GM18517 (cell line): ENCODE measurements around the gene FOXP3.
"Not testable (repeated sequence)": the region's sequence is repeated elsewhere in the genome, so short reads cannot be mapped to it uniquely, and the experiment has no call there.

Experiments
- ATAC-seq: cut with Tn5 transposase; IDR thresholded peaks from one replicate; pipeline ENCODE4 v1.9.1; 2021; ENCODE audit warnings: mild to moderate bottlenecking, moderate library complexity; ENCODE audit not compliant: unreplicated experiment

FOXP3 gene, protein sequence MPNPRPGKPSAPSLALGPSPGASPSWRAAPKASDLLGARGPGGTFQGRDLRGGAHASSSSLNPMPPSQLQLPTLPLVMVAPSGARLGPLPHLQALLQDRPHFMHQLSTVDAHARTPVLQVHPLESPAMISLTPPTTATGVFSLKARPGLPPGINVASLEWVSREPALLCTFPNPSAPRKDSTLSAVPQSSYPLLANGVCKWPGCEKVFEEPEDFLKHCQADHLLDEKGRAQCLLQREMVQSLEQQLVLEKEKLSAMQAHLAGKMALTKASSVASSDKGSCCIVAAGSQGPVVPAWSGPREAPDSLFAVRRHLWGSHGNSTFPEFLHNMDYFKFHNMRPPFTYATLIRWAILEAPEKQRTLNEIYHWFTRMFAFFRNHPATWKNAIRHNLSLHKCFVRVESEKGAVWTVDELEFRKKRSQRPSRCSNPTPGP

DNA sequence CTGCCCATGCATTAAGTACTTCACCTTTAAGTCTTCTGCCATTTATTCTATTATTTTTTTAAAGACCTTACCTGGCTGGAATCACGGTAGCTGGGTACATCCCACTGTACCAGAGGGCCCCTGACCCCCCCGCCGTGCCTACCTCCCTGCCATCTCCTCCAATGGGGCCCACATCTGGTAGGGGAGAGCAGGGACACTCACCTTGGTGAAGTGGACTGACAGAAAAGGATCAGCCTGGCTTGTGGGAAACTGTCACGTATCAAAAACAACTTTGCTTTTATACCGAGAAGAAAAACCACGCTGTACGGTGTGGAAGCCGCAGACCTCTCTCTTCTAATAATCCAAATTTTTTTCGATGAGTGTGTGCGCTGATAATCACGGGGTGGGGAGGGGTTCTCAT lies at the start of gene FOXP3:
Gene FOXP3, minus strand, starts transcription at position 251 of the 400 bp plus-strand sequence. CDS start 6,205 bp downstream, outside the sequence.
- ATAC-seq = no peak

DNA sequence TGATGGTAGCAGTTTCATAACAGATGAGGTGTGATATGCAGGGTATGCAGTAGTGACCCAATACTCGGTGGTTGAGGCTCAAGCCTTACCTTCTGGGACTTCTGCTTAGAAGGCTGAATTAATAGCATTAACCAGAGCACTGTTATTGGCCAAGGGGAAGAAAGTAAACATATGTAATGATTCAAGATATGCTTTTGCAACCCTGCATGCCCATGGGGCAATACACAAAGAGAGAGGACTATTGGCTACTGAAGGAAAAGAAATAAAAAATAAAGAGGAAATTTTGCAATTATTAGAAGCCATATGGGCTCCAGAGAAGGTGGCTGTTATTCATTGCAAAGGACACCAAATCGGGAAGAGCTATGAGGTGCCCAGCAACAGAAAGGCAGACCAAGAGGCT lies 47.7 kb upstream of the FOXP3 start:
- ATAC-seq = no peak

DNA sequence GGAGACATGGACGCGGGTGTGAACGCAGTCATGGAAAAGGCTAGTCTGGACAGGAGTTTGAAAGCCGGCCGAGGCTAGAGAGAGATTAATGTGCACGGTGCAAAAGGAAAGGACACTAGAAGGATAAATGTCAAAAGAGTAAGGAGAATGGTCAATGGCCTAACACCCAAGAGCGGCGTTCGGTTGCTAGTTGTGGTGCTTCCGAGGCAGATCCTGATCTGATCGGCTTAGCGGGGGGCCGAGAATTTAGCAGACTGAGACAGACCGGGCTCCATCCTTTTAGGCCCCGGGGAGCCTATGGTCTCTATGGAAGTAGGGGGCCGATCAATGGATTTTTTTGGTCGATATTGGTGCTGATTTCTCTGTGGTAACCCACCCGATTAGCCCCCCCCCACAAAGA lies 45.9 kb upstream of the FOXP3 start:
- no peak for ATAC-seq

DNA sequence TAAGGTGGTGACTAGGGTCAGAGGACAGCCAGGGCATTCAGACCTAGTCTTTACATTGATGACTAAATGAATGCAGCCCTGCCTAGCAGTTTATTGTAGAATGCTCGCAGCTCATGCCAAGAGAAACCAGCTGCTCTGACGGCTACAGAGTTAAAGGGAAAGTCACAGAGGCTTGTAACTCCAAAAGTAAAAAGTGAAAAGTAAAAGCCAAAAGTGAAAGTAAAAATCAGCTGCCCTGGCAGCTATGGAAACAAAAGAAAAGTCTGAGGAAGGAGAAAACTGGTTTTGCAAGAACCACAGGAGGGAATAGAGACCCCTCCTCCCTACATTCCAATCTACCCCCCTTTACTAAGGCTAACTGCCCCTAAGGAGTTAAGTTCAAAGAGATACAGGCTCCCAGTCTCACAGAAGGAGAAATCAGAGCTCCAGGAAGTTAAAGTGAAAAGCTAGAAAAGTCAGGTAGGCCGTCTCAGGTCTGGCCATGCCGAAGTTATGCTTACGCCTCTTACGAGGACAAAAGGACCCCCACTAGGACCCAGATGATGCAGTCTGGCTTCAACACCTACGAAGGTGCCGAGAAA lies 45.0 kb upstream of the FOXP3 start:
- no peak for ATAC-seq

DNA sequence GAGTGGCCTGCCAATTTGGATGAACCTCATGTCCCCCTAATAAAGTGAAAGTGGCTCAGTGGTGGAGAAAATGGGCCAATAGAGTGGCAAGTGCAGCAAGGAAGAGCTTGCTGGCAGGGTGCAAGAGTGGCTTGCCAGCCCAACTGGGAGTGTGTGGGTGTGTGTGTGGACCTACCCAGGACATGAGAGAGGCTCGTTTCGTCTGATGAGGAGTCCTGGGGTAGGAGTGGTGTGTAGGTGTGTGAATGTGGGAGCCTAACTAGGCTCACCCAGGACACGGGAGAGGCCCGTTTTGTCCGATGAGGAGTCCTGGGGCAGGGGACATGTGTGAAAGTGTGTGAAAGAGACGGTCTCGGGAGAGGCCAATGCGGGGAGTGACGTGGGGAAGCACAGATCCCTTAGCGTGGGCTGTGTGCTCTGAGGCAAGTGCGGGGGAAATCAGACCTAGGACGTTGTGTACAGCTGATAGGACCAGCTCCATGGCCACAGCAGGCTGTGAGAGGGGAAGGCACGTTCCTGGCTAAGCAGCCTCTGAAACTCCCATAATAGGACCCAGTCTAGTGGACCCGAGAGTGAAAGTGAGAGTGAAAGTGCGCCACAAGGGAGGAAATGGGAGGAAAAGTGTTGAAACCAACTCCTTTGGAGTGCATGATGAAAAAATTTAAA lies 44.2 kb upstream of the FOXP3 start:
- ATAC-seq = no peak

DNA sequence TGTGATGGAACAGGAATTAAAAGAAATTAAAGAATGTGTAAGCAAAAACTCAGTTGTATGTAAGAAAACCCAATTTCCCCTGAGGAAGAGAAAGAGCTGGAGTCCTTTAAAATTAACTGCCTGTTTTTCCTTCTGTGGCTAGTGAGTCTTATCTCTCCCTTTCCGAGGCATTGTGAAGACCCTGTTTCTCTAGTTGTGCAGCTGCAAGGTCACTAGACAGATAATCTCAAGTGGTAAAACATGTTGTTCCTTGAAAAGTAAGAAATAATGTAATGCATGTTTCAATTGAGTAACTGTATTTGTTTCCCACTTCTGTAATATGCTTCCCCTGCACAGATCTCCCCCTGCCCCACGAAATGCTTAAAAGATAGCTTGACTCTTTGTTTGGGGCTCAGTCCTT lies 43.3 kb upstream of the FOXP3 start:
- not testable (repeated sequence) for ATAC-seq

DNA sequence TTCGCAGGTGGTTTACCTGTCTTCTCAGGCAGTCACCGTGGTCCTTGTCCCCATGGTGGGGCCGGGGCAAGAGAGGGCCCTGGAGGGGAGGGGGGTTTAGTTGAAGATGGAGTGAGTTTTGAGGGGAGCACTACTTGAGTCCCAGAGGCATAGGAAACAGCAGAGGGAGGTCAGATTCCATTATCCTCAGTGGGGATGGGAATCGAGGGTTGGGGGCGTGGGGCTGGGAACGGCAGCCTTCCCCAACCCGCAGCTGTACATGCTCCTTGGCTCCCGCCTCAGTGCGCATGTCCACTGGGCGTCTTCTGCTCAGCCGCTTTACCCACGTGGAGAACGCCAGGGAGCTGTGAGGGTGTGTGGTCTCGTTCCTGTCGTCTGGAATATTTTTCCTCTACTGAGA lies 38.8 kb upstream of the FOXP3 start, which contains the start of gene GAGE10:
Gene GAGE10, plus strand, starts transcription at position 301 of the 400 bp plus-strand sequence. CDS start 1,214 bp downstream, outside the sequence.
- ATAC-seq = no peak

DNA sequence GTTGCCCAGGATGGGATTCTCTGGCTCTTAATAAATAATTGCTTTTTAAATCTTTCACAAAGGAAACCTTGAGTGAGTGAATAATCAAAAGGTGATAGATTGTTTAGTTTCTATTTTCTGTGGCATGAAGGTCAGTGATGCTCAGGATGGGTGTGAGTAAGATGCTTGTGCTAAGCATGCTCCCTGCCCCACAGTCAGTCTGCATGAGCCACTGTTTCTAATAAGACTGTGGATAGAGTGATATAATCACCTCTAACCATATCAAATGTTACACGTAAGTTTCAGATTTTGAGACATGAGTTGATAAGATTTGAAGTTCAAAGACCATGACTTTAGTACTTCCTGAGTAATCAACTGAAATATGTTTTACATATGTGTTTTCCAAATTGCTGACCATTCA lies 36.2 kb upstream of the FOXP3 start:
- no peak for ATAC-seq

DNA sequence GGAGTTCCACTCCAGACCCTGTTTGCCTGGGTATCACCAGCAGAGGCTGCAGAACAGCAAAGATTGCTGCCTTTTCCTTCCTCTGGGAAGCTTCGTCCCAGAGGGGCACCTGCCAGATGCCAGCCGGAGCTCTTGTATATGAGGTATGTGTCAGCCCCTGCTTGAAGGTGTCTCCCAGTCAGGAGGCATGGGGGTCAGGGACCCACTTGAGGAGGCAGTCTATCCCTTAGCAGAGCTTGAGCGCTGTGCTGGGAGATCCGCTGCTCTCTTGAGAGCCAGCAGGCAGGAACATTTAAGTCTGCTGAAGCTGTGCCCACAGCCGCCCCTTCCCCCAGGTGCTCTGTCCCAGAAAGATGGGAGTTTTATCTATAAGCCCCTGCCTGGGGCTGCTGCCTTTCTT lies 34.8 kb upstream of the FOXP3 start:
- ATAC-seq = not testable (repeated sequence)

DNA sequence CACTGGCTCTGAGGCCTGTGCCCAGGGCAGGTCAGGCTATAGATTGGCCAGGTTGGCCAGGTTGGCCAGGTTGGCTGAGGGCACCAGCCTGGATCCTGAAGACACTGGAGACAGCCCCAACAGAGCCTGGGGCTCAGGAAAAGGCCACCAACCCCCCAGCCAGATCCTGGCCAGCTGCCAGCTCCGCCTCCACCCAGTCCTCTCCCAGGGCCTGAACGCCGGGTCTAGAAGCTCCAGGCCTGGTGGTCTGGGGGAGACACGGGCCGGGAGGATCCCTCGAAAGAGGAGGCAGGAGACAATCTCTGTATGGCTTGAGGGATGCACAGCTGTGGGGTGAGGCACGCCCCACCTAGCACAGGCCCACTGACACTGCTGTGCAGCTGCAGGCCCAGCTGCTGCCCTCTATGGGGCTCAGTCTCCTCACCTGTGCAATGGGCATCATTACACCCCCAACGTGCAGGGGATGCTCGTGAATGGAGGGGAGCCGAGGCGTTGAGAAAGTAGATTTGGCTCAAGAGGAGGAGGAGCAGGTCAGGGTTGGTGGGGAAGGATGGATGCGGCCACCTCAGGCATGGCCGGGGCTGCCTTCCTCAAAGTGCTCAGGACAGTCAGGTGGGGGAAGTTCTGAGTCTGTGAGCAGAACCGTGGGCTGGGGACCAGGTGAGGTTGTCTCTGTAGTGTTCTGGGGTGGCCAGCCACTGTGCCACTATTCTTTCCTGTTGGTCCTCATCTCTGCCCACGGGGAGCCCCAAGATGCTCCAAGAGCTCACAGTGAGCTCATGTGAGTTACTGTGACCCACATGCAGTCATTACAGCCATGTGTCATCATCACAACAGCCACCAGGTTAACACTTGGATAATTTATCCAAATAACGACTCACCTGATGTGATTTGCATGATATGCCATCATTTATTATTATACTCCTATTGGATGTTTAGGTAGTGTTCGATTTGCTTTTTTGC lies 28.2 kb upstream of the FOXP3 start:
- no peak for ATAC-seq

DNA sequence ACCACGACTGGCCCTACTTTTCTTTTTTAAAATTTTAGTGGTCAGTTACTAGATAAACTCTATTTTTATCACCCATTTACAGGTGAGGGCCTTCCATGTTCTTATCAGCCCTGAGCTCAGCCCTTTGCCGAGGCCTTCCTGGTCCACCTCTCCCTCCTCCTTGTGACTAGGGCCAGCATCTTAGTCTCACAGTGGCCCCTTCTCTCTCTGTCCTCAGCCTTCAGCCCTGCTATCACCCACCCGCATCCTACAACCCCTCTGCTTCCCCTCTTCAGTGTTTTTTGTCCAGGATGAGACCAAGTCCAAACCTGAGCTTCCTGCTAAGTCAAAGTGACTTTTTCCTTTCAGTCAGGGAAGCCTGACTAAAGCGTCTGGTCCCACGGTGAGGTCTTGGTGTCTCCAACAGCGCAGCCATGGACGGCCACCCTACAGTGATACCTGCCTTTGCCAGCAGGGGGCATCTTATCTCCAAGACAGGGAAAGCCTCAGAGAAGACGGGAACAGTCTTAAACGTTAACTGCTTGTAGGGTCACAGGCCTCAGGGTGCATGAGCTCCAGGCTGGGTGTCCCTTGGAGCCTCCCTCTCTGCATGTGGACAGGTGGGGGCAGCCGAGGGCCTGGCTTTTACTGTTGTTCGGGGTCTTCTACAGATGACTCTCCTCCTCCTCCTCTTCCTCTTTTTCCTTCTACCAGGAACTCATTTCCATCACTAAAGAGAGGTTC lies 27.3 kb upstream of the FOXP3 start:
- no peak for ATAC-seq

DNA sequence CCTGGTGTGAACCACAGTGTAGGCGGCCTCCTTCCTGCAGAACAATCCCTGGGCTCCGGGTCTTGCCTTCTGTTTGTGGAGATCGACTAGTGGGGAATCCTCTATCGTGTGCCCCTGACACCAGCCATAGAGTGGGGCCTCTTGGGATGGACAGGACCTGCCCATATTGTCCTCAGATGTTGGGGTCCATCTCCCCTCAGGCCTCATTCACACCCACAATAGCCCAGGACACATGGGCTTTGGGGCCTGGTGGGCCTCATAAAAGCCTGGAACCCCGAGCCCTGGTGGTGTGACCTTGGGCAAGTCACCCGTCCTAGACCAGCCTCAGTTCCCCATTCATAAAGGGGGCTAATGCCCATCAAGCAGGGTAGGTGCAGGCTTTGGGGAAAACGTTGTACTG lies 25.7 kb upstream of the FOXP3 start:
- ATAC-seq = no peak

DNA sequence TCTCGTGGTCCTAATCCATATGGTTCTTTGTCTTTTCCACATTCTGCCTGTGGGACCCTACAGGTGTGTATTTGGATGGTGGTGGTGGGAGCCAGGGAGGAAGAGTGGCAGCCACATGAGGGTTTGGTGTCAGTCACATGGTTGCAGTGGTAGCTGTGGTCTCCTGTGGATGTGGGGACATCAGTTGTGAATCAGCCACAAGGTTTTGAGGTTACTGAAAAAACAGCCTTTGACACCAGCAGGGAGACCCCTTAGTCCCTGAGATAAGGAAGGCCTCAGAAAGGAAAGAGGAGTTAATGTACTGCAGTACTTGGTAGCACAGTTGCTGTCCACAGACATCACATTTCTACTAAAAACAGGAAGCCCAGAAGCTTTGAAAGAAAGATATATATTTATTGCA lies 23.2 kb upstream of the FOXP3 start:
- ATAC-seq = no peak

DNA sequence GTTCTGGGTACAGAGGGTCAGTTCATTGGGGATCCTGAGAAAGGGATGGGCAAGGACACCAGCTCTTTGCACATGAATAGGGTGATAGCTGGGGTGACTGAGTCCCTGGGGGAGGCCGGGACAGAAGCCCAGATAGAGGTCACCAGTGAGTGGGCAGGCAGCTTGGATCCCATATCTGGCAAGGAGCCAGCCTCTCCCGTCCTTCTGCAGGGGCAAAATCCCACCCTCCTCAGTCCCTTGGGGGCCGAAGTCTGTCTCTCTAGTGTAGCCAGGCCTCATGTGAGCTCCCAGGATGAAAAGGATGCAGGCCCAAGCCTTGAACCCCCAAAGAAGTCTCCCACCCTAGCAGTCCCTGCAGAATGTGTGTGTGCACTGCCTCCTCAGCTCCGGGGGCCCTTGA lies 22.1 kb upstream of the FOXP3 start:
- ATAC-seq = no peak

DNA sequence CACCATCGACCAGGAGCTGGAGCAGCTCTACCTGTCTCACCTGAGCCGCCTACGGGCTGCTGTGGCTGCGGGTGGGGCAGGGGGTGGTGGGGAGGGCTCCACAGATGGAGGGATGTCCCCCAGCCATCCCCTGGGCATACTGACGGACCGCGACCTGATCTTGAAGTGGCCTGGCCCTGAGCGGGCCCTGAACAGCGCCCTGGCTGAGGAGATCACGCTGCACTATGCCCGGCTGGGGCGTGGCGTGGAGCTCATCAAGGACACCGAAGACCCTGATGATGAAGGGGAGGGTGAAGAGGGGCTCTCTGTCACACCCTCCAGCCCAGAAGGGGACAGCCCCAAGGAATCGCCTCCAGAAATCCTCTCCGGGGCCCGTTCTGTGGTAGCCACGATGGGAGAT lies 21.6 kb upstream of the FOXP3 start:
- no peak for ATAC-seq

DNA sequence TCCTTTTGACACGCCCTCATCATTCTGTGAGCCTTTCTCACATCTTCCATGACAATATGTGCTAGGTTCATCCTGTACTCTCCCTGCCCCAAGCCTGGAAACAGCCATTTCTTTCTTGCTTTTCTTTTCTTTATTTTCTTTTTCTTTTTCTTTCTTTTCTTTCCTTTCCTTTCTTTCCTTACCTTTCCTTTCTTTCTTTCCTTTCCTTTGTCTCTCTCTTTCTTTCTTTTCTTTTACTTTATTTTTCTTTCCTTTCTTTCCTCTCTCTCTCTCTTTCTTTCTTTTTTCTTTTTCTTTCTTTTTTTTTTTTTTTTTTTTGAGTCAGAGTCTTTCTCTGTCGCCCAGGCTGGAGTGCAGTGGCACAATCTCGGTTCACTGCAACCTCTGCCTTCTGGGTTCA lies 19.7 kb upstream of the FOXP3 start:
- no peak for ATAC-seq

DNA sequence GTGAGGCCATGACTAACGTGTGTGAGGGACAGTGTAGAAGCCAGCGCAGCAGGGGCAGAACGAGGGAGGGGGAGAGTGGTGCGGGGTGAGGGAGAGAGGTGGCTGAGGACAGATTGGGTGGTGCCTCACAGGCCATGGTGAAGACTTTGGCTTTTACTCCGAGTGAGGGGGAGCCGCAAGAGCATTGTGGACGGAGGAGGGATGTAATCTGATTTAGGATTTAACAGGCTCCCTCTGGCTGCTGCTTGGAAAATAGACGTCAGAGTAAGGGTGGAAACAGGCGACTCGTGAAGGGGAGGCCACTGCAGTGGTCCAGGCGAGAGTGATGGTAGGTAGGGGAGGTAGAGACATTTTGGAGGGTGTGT lies 18.1 kb upstream of the FOXP3 start:
- ATAC-seq = no peak

DNA sequence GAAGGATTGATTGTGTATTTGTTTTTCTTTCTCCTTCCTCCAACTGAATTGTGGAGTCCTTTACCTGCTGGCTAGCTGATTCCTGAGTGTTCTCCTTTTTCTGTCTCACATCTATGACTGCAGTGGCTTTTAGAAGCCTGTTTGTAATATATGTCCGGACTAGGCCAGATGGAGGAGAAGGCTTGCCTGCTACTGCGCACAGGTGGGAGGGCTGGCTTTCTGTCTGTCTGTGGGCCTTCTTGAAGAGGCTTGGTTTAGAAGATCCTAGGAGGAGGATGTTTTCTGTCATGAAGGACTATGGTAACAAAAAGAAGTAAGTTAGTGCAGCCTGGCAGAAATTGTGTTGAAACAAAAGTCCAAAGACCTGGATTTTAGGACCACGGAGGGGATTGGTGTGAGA lies 13.6 kb upstream of the FOXP3 start:
- ATAC-seq = no peak

DNA sequence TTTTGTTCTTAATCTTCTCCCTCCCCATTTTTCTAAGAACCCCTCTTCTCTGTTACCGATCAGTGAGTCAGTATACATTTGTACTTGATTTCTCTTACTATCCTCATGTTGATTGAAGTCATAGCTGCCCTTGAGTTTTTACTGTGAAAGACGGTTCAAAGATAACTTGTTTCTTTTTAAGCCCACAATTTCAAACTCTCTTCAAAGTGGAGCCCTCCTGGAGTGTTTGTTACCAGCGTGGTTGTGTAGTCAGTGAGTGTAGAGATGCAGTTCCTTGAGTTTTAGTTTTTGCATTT lies 13.0 kb upstream of the FOXP3 start:
- no peak for ATAC-seq
